Adrenal gland (tissue), 12 donors: Measurements from ENCODE around the gene AMPD3. TPM values are rescaled to one million over a fixed set of nuclear protein-coding genes. Genes with fewer than 3 reads are reported as not detected.

ENCODE experiments used
- DNase-seq, 7 donors: peaks; one replicate each; pipeline ENCODE4 v3.0.0-alpha.2; 2019 to 2020
- H3K27ac ChIP-seq, 5 donors: fragments of 200-600 bp; sonication (generic) in 4 of 5; 1 replicate in 3 of 5; 2 replicates in 2 of 5; pipeline versions ENCODE4 v1.5.1 to v1.8.0; 2016 to 2020; ENCODE audit warnings: mild to moderate bottlenecking in 1 of 5
- H3K27me3 ChIP-seq: fragments of 200-600 bp; 2 replicates; pipeline ENCODE4 v1.8.0; 2021
- H3K36me3 ChIP-seq, 2 donors: fragments of 200-600 bp; replicated peaks in 1 of 2; 1 replicate in 1 of 2; 2 replicates in 1 of 2; pipeline versions ENCODE4 v1.5.1 to v1.8.0; 2018 to 2022
- H3K4me1 ChIP-seq, 2 donors: fragments of 200-600 bp; replicated peaks in 1 of 2; 1 replicate in 1 of 2; 2 replicates in 1 of 2; pipeline versions ENCODE4 v1.5.1 to v1.8.0; 2018 to 2021
- H3K4me3 ChIP-seq, 4 donors: fragments of 200-600 bp; sonication (generic) in 3 of 4; one replicate each; pipeline ENCODE4 v1.5.1; 2016 to 2018
- H3K9me3 ChIP-seq, 3 donors: fragments of 200-600 bp; sonication (generic) in 1 of 3; replicated peaks in 1 of 3; 1 replicate in 2 of 3; 2 replicates in 1 of 3; pipeline versions ENCODE4 v1.5.1 to v1.8.0; 2016 to 2021
- CTCF ChIP-seq, 6 experiments: fragments of 450-650 bp in 4 of 6; fragments of 200-600 bp in 2 of 6; sonication (generic) in 1 of 6; IDR thresholded peaks; 1 replicate in 5 of 6; 2 replicates in 1 of 6; pipeline versions ENCODE4 v1.5.1 to v1.8.0; 2016 to 2021; ENCODE audit warnings: antibody characterized with exemption in 6 of 6, mild to moderate bottlenecking in 2 of 6, moderate library complexity in 1 of 6
- POLR2A ChIP-seq, 2 donors: fragments of 450-650 bp; IDR thresholded peaks; one replicate each; pipeline ENCODE4 v1.6.1; 2017; ENCODE audit warnings: antibody characterized with exemption in 2 of 2, mild to moderate bottlenecking in 2 of 2, moderate library complexity in 1 of 2
- WGBS, 4 donors: extraction: QIAGEN DNeasy Blood & Tissue Kit in 2 of 4; methylation state at CpG; one replicate each; pipeline versions ENCODE4 v1.1.5 to v1.1.7; 2013 to 2017; 5-methylcytosine and 5-hydroxymethylcytosine counted together
- intact Hi-C, 2 donors: fragments of 100-400 bp; cut with DNase I; formaldehyde crosslinking; loops; one replicate each; pipeline versions ENCODE4 v1.14.1 to v1.15.0; 2022 to 2023
- polyA plus RNA-seq, 3 donors: library from polyadenylated mRNA; stranded (reverse); fragments of 200-250 nt in 2 of 3; fragments of 350-450 nt in 1 of 3; fragmentation: Illumina TruSeq in 1 of 3; extraction: RNeasy Lipid Tissue Mini Kit (QIAGEN cat#74804) in 1 of 3; gene quantifications; one replicate each; pipeline ENCODE4 v1.2.3, GENCODE V29; 2013 to 2014
- total RNA-seq, 9 donors: library from RNA; depleted of rRNA in 4 of 9; stranded (reverse); fragments of >200 nt in 4 of 9; fragments of 120-200 nt in 1 of 9; fragmentation: NEBNext Ultra II Directional in 1 of 9; extraction: Animal tissue kit (Norgen Biotek cat#: 25700) in 1 of 9; gene quantifications; one replicate each; pipeline versions ENCODE4 v1.1.0 to v1.2.4, GENCODE V29; 2013 to 2023
- donor health status: healthy with polysubstance abuse.
- donor health status: Bipolar disorder and iron deficiency.
- donor health status: DM: yes; HTN: yes; CAD: no.
- donor health status: DM: no; HTN: no; CAD: no.
- donor health status: DM: no; HTN: no; CAD: no.
- donor health status: DM: yes; HTN: yes; CAD: no.

AMPD3 gene
- total and polyA plus RNA-seq, 12 donors: 16.5 to 64.1 (median 42.9) TPM

DNA sequence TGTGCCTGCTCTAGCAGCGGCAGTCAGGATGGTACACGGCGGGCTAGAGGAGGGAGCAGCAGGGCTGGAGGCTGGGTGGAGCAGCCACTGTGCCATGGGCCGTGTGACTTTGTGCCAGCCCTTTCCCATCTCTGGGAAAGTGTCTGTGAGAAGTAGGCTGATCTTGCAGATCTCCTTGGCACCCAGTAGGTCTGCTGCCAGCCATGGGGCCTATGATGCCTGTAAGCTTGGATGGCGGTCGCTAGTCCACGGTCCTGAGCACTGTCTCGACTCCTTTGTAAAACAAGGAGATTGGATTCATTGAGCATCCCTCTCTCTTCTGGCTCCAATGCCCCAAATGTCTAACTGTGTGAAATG is 22.6 kb downstream of the AMPD3 start:
- Histone ChIP-seq H3K9me3 (no peaks in the 10 kb centered on the region), H3K36me3 (peaks cover 0 to 7% of the 10 kb centered on the region in 2 donors), H3K27ac (peak overlapping the region in 2 of 5 donors; percentile 10 to 26), H3K27me3 (no peaks in the 10 kb centered on the region), H3K4me3 (no peak overlapping the region), H3K4me1 (peaks cover 0 to 7% of the 10 kb centered on the region in 2 donors)
- DNase-seq: peak in 3 of 7 donors; percentile 11 to 50 (median 18)
- WGBS, 4 donors: 96 to 100% (median 97%) methylated on average over 5 to 8 of the region's 8 CpGs
- intact Hi-C loops: no loop called here
- TF ChIP-seq POLR2A (IDR thresholded peaks at IDR 0.05): no peak
- TF ChIP-seq CTCF (IDR thresholded peaks at IDR 0.05): no peak

- no peaks in the 10 kb centered on the region for H3K9me3 ChIP-seq
- peaks cover 0 to 11% of the 10 kb centered on the region in 2 donors for H3K36me3 ChIP-seq
- H3K4me1 ChIP-seq: peaks cover 0 to 7% of the 10 kb centered on the region in 2 donors
- intact Hi-C loops: no loop called here
- no peak overlapping the region for H3K4me3 ChIP-seq
- H3K27ac ChIP-seq: peak overlapping the region in 2 of 5 donors; percentile 20 to 26
- peak in 4 of 7 donors; percentile 5 to 20 (median 9) for DNase-seq
- 60 to 78% (median 76%) methylated on average over 3 of the region's 3 CpGs for WGBS, 4 donors
- TF ChIP-seq POLR2A (IDR thresholded peaks at IDR 0.05) (no peak), CTCF (IDR thresholded peaks at IDR 0.05) (no peak)
- no peaks in the 10 kb centered on the region for H3K27me3 ChIP-seq
These were observed 23.0 kb downstream of the AMPD3 start for GRCh38 chr11:10478066-10478465.

DNA sequence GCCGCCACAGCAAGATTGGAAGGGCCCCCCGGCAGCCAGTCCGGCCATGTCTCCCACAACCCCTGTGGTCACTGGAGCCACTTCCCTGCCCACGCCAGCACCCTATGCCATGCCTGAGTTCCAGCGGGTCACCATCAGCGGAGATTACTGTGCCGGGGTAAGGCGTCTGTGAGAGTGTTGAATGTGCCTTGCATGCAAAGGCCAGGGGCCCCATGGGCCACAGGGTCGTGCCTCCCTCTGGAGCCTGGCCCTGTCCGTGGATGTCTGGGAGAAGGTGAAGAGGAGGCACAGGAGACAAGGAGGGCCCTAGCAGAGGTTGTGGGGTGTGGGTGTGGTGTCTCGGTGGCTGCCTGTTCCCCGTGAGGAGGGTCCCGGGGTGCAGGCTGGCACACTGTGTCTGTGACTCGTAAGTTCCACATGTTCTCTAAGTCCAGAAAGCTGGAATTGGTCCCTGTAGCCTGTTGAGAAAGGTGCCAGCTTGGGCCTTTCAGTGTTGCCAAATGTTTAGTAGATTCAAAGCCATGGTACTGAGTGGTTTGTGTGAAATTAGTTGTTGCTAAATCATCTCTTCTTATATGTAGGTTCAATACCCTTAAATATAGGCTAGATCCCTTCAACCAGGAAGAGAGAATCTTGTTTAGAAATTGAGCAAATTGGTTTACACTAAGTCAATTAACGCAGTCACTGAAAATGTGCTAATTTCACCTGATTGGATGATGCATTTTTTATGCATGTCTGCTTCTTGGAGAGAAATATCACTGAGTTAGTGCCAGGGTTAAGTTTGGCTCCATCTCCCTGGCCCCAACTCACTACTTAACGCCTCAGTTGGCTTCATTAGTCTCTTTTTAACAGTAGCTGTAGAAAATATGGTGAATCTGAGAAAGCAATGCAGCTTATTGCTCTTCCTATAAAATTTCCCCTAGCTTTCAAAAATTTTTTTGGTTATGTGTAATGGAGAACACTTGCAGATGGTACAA is 23.8 kb downstream of the AMPD3 start:
- H3K4me3 ChIP-seq: no peak overlapping the region
- H3K36me3 ChIP-seq: peaks cover 0 to 14% of the 10 kb centered on the region in 2 donors
- H3K27ac ChIP-seq: peak overlapping the region in 2 of 5 donors; percentile 20 to 26
- DNase-seq: peak in 4 of 7 donors; percentile 14 to 52 (median 17)
- no peaks in the 10 kb centered on the region for H3K9me3 ChIP-seq
- intact Hi-C loops: no loop called here
- TF ChIP-seq POLR2A (IDR thresholded peaks at IDR 0.05) (no peak), CTCF (IDR thresholded peaks at IDR 0.05) (no peak)
- H3K4me1 ChIP-seq: peaks cover 0 to 7% of the 10 kb centered on the region in 2 donors
- no peaks in the 10 kb centered on the region for H3K27me3 ChIP-seq
- WGBS, 4 donors: 89 to 93% (median 91%) methylated on average over 7 to 16 of the region's 16 CpGs

- Histone ChIP-seq H3K27me3 (no peaks in the 10 kb centered on the region), H3K36me3 (peaks cover 0 to 20% of the 10 kb centered on the region in 2 donors), H3K27ac (no peak overlapping the region), H3K4me3 (no peak overlapping the region), H3K9me3 (no peaks in the 10 kb centered on the region), H3K4me1 (peaks cover 0 to 7% of the 10 kb centered on the region in 2 donors)
- 87 to 88% (median 87%) methylated on average over 5 to 6 of the region's 6 CpGs for WGBS, 4 donors
- TF ChIP-seq CTCF (IDR thresholded peaks at IDR 0.05) (no peak), POLR2A (IDR thresholded peaks at IDR 0.05) (no peak)
- intact Hi-C loops: no loop called here
- DNase-seq: peak in 3 of 7 donors; percentile 12 to 51 (median 19)
These were observed 25.0 kb downstream of the AMPD3 start for GRCh38 chr11:10480026-10480425.
